Activated T-helper 1 cell treated with anti-CD3 and anti-CD28 coated beads, Interleukin-12 subunit alpha, Interleukin-12 subunit beta, Interleukin-2, Interleukin-4 antibody, amounts not matched to agents 30 ng/mL and 10 ng/mL and 1 ng/mL, durations not matched to agents 14 hours and 24 hours and 36 hours (primary cell): ENCODE measurements around the gene DEFB132. TPM values are rescaled to one million over a fixed set of nuclear protein-coding genes. Genes with fewer than 3 reads are reported as not detected.
"Not testable (repeated sequence)": the region's sequence is repeated elsewhere in the genome, so short reads cannot be mapped to it uniquely, and the experiment has no call there.

Source experiments
- DNase-seq: peaks from one replicate; pipeline ENCODE4 v3.0.0; 2021; ENCODE audit warnings: low spot score
- H3K27ac Mint-ChIP-seq: one replicate; pipeline ENCODE4 v1.8.0; 2021; ENCODE audit warnings: mild to moderate bottlenecking, mixed read lengths
- H3K27me3 Mint-ChIP-seq: one replicate; pipeline ENCODE4 v1.8.0; 2022; ENCODE audit warnings: mild to moderate bottlenecking, moderate library complexity, mixed read lengths; ENCODE audit not compliant: insufficient read depth
- H3K36me3 Mint-ChIP-seq: one replicate; pipeline ENCODE4 v1.8.0; 2021; ENCODE audit warnings: low read depth, mixed read lengths
- H3K4me1 Mint-ChIP-seq: one replicate; pipeline ENCODE4 v1.8.0; 2021; ENCODE audit warnings: low read depth, mixed read lengths
- H3K4me3 Mint-ChIP-seq: one replicate; pipeline ENCODE4 v1.8.0; 2021; ENCODE audit warnings: mild to moderate bottlenecking, moderate library complexity, mixed read lengths
- H3K9me3 Mint-ChIP-seq: one replicate; pipeline ENCODE4 v1.8.0; 2021; ENCODE audit warnings: mixed read lengths
- intact Hi-C: fragments of 100-400 bp; cut with micrococcal nuclease; formaldehyde crosslinking; loops from one replicate; pipeline ENCODE4 v1.15.1; 2024
- total RNA-seq: library from RNA; stranded (reverse); gene quantifications from 2 replicates; pipeline ENCODE4 v1.2.3, GENCODE V29; 2022

DEFB132 gene
- not detected in 2 replicates for total RNA-seq

DNA sequence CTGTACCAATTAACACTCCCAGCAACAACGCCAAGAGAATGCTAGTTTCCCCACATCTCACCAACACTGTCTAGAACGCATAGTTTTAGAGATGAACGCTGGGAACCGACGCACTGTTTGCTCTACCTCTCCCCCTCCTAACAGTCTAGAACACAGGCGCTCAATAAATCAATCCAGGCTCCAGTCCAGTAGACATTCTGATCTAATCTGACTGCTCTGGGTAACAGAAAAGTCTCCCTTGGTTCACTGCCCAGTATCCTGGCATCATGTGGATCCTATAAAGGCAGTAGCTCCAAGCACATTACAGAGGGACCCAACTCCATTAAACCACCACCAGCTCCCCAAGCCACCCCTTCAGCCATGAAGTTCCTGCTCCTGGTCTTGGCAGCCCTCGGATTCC, at the start of gene DEFB132:
TSS of gene DEFB132 (plus strand) at position 306 of the 400 bp plus-strand sequence. CDS start at position 361, 55 bp downstream.
- H3K4me1 Mint-ChIP-seq = peaks cover 15% of the 10 kb centered on the region
- H3K4me3 Mint-ChIP-seq = no peak within 1 kb of the TSS
- DNase-seq = no peak
- no peaks in the 10 kb centered on the region for H3K36me3 Mint-ChIP-seq
- no peaks in the 10 kb centered on the region for H3K9me3 Mint-ChIP-seq
- intact Hi-C loops = no loop called here
- H3K27me3 Mint-ChIP-seq = peaks cover 7% of the 10 kb centered on the region
- H3K27ac Mint-ChIP-seq = no peak within 1 kb of the TSS

DNA sequence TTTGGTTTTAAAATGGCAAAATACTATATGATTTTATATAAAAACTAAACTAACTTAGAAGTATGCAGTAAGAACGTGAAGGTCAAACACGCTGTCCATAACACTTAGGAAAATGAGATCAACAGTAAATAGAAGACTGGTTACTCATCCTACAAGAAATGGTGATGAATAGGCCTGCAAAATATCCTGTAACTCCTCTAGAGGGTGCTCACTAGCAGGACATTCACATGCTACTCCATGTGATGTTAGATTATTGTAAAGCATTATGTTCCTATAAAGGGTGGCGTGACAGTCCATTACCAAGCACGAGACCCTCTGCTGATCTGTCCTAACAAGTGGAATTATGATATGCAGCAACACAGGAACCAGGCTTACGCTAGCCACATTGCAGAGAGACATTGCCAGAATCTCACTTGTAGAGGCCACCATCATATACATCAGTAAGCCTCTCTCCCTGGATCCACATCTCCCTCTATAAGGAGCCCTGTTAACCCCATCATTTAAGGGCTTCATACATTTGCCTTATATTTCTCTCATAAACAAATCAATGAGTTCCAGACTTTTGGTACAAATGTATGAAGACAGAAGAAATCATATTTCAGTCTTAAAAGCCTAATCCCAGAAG, 48.5 kb upstream of the DEFB132 start:
- no peaks in the 10 kb centered on the region for H3K4me1 Mint-ChIP-seq
- no peak overlapping the region for H3K4me3 Mint-ChIP-seq
- no peak overlapping the region for H3K27ac Mint-ChIP-seq
- peak; percentile 8 for DNase-seq
- peaks cover 10% of the 10 kb centered on the region for H3K27me3 Mint-ChIP-seq
- no peaks in the 10 kb centered on the region for H3K9me3 Mint-ChIP-seq
- no peaks in the 10 kb centered on the region for H3K36me3 Mint-ChIP-seq
- intact Hi-C loops = loop anchor here (1.0 kb wide), 3 partner anchors 28 to 121 kb away; no protein-coding TSS in a partner anchor

GRCh38 chr20:210809-211502, 46.6 kb upstream of the DEFB132 start:
- Mint-ChIP-seq H3K36me3 (no peaks in the 10 kb centered on the region), H3K27ac (no peak overlapping the region), H3K4me1 (no peaks in the 10 kb centered on the region), H3K9me3 (no peaks in the 10 kb centered on the region), H3K4me3 (no peak overlapping the region), H3K27me3 (peaks cover 7% of the 10 kb centered on the region)
- intact Hi-C loops = no loop called here
- no peak for DNase-seq

GRCh38 chr20:214383-214782, 43.1 kb upstream of the DEFB132 start:
- no peaks in the 10 kb centered on the region for H3K36me3 Mint-ChIP-seq
- H3K9me3 Mint-ChIP-seq = no peaks in the 10 kb centered on the region
- no peak for DNase-seq
- intact Hi-C loops = no loop called here
- H3K4me1 Mint-ChIP-seq = no peaks in the 10 kb centered on the region
- no peak overlapping the region for H3K4me3 Mint-ChIP-seq
- H3K27me3 Mint-ChIP-seq = peaks cover 8% of the 10 kb centered on the region
- no peak overlapping the region for H3K27ac Mint-ChIP-seq

DNA sequence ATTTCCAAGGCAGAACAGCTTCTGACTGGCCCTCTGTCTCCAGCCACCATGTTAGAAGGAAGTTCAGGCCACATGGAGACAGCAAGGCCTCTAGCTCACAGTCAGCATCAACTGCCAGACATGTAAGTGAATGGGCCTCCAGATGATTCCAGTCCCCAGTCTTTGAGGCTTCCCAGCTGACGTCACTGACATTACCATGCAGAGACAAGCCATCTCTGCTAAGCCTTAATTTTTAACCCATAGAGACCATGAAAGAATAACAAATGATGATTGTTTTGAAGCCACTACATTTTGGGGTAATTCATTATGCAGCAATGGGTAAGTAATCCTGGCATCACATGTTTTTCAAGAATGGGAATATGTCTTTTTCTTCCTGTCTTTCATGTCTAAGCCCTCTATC, 41.7 kb upstream of the DEFB132 start:
- no peak overlapping the region for H3K4me3 Mint-ChIP-seq
- intact Hi-C loops = no loop called here
- no peak for DNase-seq
- H3K27ac Mint-ChIP-seq = no peak overlapping the region
- no peaks in the 10 kb centered on the region for H3K9me3 Mint-ChIP-seq
- peaks cover 19% of the 10 kb centered on the region for H3K27me3 Mint-ChIP-seq
- no peaks in the 10 kb centered on the region for H3K36me3 Mint-ChIP-seq
- H3K4me1 Mint-ChIP-seq = no peaks in the 10 kb centered on the region

- intact Hi-C loops = no loop called here
- no peaks in the 10 kb centered on the region for H3K4me1 Mint-ChIP-seq
- no peaks in the 10 kb centered on the region for H3K9me3 Mint-ChIP-seq
- H3K4me3 Mint-ChIP-seq = no peak overlapping the region
- H3K36me3 Mint-ChIP-seq = no peaks in the 10 kb centered on the region
- DNase-seq = no peak
- H3K27me3 Mint-ChIP-seq = peaks cover 29% of the 10 kb centered on the region
- H3K27ac Mint-ChIP-seq = no peak overlapping the region
These were observed 40.3 kb upstream of the DEFB132 start for GRCh38 chr20:217266-217665.

GRCh38 chr20:219290-220115, 38.0 kb upstream of the DEFB132 start:
- Mint-ChIP-seq H3K4me3 (no peak overlapping the region), H3K4me1 (no peaks in the 10 kb centered on the region), H3K27ac (no peak overlapping the region), H3K36me3 (no peaks in the 10 kb centered on the region), H3K27me3 (peaks cover 38% of the 10 kb centered on the region), H3K9me3 (no peaks in the 10 kb centered on the region)
- intact Hi-C loops = no loop called here
- no peak for DNase-seq

- Mint-ChIP-seq H3K4me3 (no peak overlapping the region), H3K27me3 (peaks cover 38% of the 10 kb centered on the region), H3K36me3 (no peaks in the 10 kb centered on the region), H3K4me1 (peaks cover 6% of the 10 kb centered on the region), H3K27ac (no peak overlapping the region), H3K9me3 (no peaks in the 10 kb centered on the region)
- DNase-seq = no peak
- intact Hi-C loops = no loop called here
These were observed 36.2 kb upstream of the DEFB132 start for GRCh38 chr20:221258-221830.

- H3K36me3 Mint-ChIP-seq, H3K4me3 Mint-ChIP-seq, H3K9me3 Mint-ChIP-seq, DNase-seq, H3K27ac Mint-ChIP-seq, intact Hi-C loops: not testable (repeated sequence)
- peaks cover 21% of the 10 kb centered on the region for H3K27me3 Mint-ChIP-seq
- H3K4me1 Mint-ChIP-seq = peaks cover 29% of the 10 kb centered on the region
These were observed 31.6 kb upstream of the DEFB132 start for GRCh38 chr20:225879-226278.

GRCh38 chr20:226958-227357, 30.6 kb upstream of the DEFB132 start, which contains the start of gene DEFB129:
Gene DEFB129, plus strand, starts transcription at chr20:227258. Its CDS starts 31 bp downstream, at chr20:227289.
- H3K4me3 Mint-ChIP-seq = no peak within 1 kb of the TSS
- H3K27ac Mint-ChIP-seq = no peak within 1 kb of the TSS

GRCh38 chr20:227439-228105, 30.0 kb upstream of the DEFB132 start:
- H3K4me3 Mint-ChIP-seq = no peak overlapping the region
- intact Hi-C loops = no loop called here

More at GRCh38 chr20:226958-227357, 30.6 kb upstream of the DEFB132 start, which contains the start of gene DEFB129:
- Mint-ChIP-seq H3K4me1 (peaks cover 29% of the 10 kb centered on the region), H3K36me3 (no peaks in the 10 kb centered on the region), H3K9me3 (peaks cover under 1% of the 10 kb centered on the region), H3K27me3 (peaks cover 15% of the 10 kb centered on the region)
- intact Hi-C loops = no loop called here
- DNase-seq = no peak

DNA sequence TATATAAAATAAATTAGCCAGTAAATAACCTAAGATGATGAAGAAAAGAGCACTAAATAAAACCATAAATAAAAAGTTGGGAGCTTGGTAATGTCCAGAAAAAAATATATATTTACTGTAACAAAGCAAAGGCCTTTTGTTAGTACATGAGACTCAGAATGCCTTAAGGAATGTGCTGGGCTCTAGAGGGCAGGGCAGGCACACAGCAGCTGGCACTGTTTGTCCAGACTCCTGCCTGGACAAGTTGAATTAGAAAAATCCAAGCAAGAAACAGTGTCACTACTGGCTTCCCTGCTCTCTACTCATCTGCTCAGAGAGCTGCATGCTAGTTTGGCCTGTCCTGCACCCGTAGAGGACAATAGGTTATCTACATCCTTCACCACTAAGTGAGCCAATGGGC, 21.6 kb upstream of the DEFB132 start:
- DNase-seq = no peak
- Mint-ChIP-seq H3K9me3 (peaks cover 3% of the 10 kb centered on the region), H3K4me3 (no peak overlapping the region), H3K4me1 (peaks cover 25% of the 10 kb centered on the region), H3K27ac (no peak overlapping the region), H3K27me3 (no peaks in the 10 kb centered on the region), H3K36me3 (no peaks in the 10 kb centered on the region)
- intact Hi-C loops = no loop called here

More at GRCh38 chr20:227439-228105, 30.0 kb upstream of the DEFB132 start:
- Mint-ChIP-seq H3K27me3 (peaks cover 11% of the 10 kb centered on the region), H3K27ac (no peak overlapping the region), H3K36me3 (no peaks in the 10 kb centered on the region), H3K9me3 (peaks cover 3% of the 10 kb centered on the region), H3K4me1 (peaks cover 29% of the 10 kb centered on the region)
- no peak for DNase-seq
